DND-41 (cell line): ENCODE results near the gene GOLGA8A.
"Not testable (repeated sequence)": the region's sequence is repeated elsewhere in the genome, so short reads cannot be mapped to it uniquely, and the experiment has no call there.

Source experiments
- ATAC-seq: fragments of 200-7000 bp; cut with Tn5 transposase; 3 replicates; pipeline ENCODE4 v1.9.1; 2021; ENCODE audit warnings: low read depth; ENCODE audit not compliant: insufficient read depth
- DNase-seq: peaks from one replicate; pipeline ENCODE4 v3.0.0-alpha.2; 2020
- H2AFZ ChIP-seq: 2 replicates; pipeline ENCODE4 v1.6.0; 2012; ENCODE audit warnings: low read depth, low read length
- H3K27ac ChIP-seq: 2 replicates; pipeline ENCODE4 v1.5.1; 2012; ENCODE audit warnings: low read length, inconsistent platforms
- H3K27me3 ChIP-seq: fragments of 200-600 bp; sonication (generic); 2 replicates; pipeline ENCODE4 v1.6.0; 2012; ENCODE audit warnings: low read length, mild to moderate bottlenecking, inconsistent platforms; ENCODE audit not compliant: insufficient read depth, poor library complexity
- H3K36me3 ChIP-seq: 2 replicates; pipeline ENCODE4 v1.5.1; 2012; ENCODE audit warnings: low read length, inconsistent platforms; ENCODE audit not compliant: insufficient read depth
- H3K4me1 ChIP-seq: 2 replicates; pipeline ENCODE4 v1.5.1; 2012; ENCODE audit warnings: mild to moderate bottlenecking, low read length; ENCODE audit not compliant: insufficient read depth
- H3K4me2 ChIP-seq: 2 replicates; pipeline ENCODE4 v1.6.0; 2012; ENCODE audit warnings: mild to moderate bottlenecking, moderate library complexity, low read length, inconsistent platforms; ENCODE audit not compliant: insufficient read depth
- H3K4me3 ChIP-seq, 2 experiments: fragments of 200-600 bp in 1 of 2; shearing (Covaris generic) in 1 of 2; 2 replicates each; pipeline ENCODE4 v1.5.1; 2012 to 2016; ENCODE audit warnings: inconsistent platforms in 2 of 2, low read length in 2 of 2, mild to moderate bottlenecking in 2 of 2, low read depth in 1 of 2, moderate library complexity in 1 of 2
- H3K79me2 ChIP-seq: 2 replicates; pipeline ENCODE4 v1.6.0; 2012; ENCODE audit warnings: low read length, inconsistent platforms; ENCODE audit not compliant: insufficient read depth
- H3K9ac ChIP-seq: 2 replicates; pipeline ENCODE4 v1.6.0; 2012; ENCODE audit warnings: low read depth, mild to moderate bottlenecking, inconsistent platforms, low read length, moderate library complexity
- H3K9me3 ChIP-seq: 2 replicates; pipeline ENCODE4 v1.5.1; 2012; ENCODE audit warnings: low read length, moderate library complexity, mild to moderate bottlenecking, inconsistent platforms; ENCODE audit not compliant: insufficient read depth, severe bottlenecking
- H4K20me1 ChIP-seq: 2 replicates; pipeline ENCODE4 v1.6.0; 2012; ENCODE audit warnings: low read length; ENCODE audit not compliant: insufficient read depth

GOLGA8A gene

GRCh38 chr15:34408973-34409372 lies 28.6 kb downstream of the GOLGA8A start:
- not testable (repeated sequence) for DNase-seq, ATAC-seq

GRCh38 chr15:34403899-34404298 lies 33.7 kb downstream of the GOLGA8A start:
- not testable (repeated sequence) for H4K20me1 ChIP-seq, H3K79me2 ChIP-seq, DNase-seq, H3K27ac ChIP-seq, H3K9me3 ChIP-seq, H3K4me2 ChIP-seq, H3K27me3 ChIP-seq, H3K4me3 ChIP-seq, H3K4me1 ChIP-seq, H2AFZ ChIP-seq, H3K36me3 ChIP-seq, ATAC-seq, H3K9ac ChIP-seq

More at GRCh38 chr15:34408973-34409372, 28.6 kb downstream of the GOLGA8A start:
- H3K9ac ChIP-seq, H3K36me3 ChIP-seq, H3K9me3 ChIP-seq, H3K27ac ChIP-seq, H3K4me2 ChIP-seq, H3K4me3 ChIP-seq, H3K79me2 ChIP-seq, H4K20me1 ChIP-seq, H3K4me1 ChIP-seq, H3K27me3 ChIP-seq, H2AFZ ChIP-seq: not testable (repeated sequence)

GRCh38 chr15:34403160-34403598 lies 34.4 kb downstream of the GOLGA8A start:
- not testable (repeated sequence) for H4K20me1 ChIP-seq, H2AFZ ChIP-seq, H3K4me1 ChIP-seq, ATAC-seq, H3K4me3 ChIP-seq, H3K79me2 ChIP-seq, H3K27me3 ChIP-seq, H3K27ac ChIP-seq, DNase-seq, H3K9ac ChIP-seq, H3K9me3 ChIP-seq, H3K4me2 ChIP-seq, H3K36me3 ChIP-seq

- H2AFZ ChIP-seq, H3K27me3 ChIP-seq, H3K27ac ChIP-seq, H3K9me3 ChIP-seq, H4K20me1 ChIP-seq, DNase-seq, H3K4me3 ChIP-seq, H3K4me1 ChIP-seq, H3K9ac ChIP-seq, H3K79me2 ChIP-seq, H3K4me2 ChIP-seq, H3K36me3 ChIP-seq: not testable (repeated sequence)
- ATAC-seq = peak; percentile 56
Observed at GRCh38 chr15:34397637-34398259, 39.9 kb downstream of the GOLGA8A start.

GRCh38 chr15:34392981-34393380 lies 44.6 kb downstream of the GOLGA8A start:
- not testable (repeated sequence) for H3K27me3 ChIP-seq, H3K4me2 ChIP-seq, H3K4me3 ChIP-seq, H3K9ac ChIP-seq, H3K36me3 ChIP-seq, H3K79me2 ChIP-seq, H3K9me3 ChIP-seq, H2AFZ ChIP-seq, DNase-seq, H4K20me1 ChIP-seq, H3K27ac ChIP-seq, H3K4me1 ChIP-seq, ATAC-seq

- ATAC-seq, H4K20me1 ChIP-seq, H3K4me1 ChIP-seq, H3K4me2 ChIP-seq, H3K36me3 ChIP-seq, H3K27ac ChIP-seq, DNase-seq, H3K27me3 ChIP-seq, H3K79me2 ChIP-seq, H3K9me3 ChIP-seq, H3K4me3 ChIP-seq, H2AFZ ChIP-seq, H3K9ac ChIP-seq: not testable (repeated sequence)
Observed at GRCh38 chr15:34389594-34390086, 48.0 kb downstream of the GOLGA8A start.
